ENCODE results near the gene C9orf78.

GRCh38 chr9:129868023-129868871, 33.2 kb upstream of the C9orf78 start:
- TF ChIP-seq, protein P1, sequence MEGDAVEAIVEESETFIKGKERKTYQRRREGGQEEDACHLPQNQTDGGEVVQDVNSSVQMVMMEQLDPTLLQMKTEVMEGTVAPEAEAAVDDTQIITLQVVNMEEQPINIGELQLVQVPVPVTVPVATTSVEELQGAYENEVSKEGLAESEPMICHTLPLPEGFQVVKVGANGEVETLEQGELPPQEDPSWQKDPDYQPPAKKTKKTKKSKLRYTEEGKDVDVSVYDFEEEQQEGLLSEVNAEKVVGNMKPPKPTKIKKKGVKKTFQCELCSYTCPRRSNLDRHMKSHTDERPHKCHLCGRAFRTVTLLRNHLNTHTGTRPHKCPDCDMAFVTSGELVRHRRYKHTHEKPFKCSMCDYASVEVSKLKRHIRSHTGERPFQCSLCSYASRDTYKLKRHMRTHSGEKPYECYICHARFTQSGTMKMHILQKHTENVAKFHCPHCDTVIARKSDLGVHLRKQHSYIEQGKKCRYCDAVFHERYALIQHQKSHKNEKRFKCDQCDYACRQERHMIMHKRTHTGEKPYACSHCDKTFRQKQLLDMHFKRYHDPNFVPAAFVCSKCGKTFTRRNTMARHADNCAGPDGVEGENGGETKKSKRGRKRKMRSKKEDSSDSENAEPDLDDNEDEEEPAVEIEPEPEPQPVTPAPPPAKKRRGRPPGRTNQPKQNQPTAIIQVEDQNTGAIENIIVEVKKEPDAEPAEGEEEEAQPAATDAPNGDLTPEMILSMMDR (IDR thresholded peaks at IDR 0.05; ENCODE audit: poor library complexity): no peak
- TF ChIP-seq EZH2 (IDR thresholded peaks at IDR 0.05; ENCODE audit: borderline replicate concordance): no peak
